Neuronal stem cell (in vitro differentiated cells): ENCODE data around the gene NRTN.
"Not testable (repeated sequence)": the region's sequence is repeated elsewhere in the genome, so short reads cannot be mapped to it uniquely, and the experiment has no call there.

ENCODE experiments used
- DNase-seq: peaks from one replicate; pipeline ENCODE4 v3.0.0-alpha.2; 2013; ENCODE audit warnings: low spot score
- H2AFZ ChIP-seq: one replicate; pipeline ENCODE4 v1.6.1; 2013; ENCODE audit warnings: mild to moderate bottlenecking, low read length, inconsistent platforms
- H2AK5ac ChIP-seq: 2 replicates; pipeline ENCODE4 v1.6.1; 2013; ENCODE audit warnings: low read depth, mild to moderate bottlenecking, inconsistent platforms, low read length, moderate library complexity, mixed read lengths
- H2BK120ac ChIP-seq: 2 replicates; pipeline ENCODE4 v1.6.1; 2013; ENCODE audit warnings: low read depth, mild to moderate bottlenecking, inconsistent platforms, low read length, moderate library complexity, mixed read lengths
- H2BK12ac ChIP-seq: one replicate; pipeline ENCODE4 v1.6.1; 2013; ENCODE audit warnings: low read length, inconsistent platforms
- H2BK15ac ChIP-seq: 2 replicates; pipeline ENCODE4 v1.6.1; 2013; ENCODE audit warnings: mild to moderate bottlenecking, low read length, inconsistent platforms, mixed read lengths
- H2BK5ac ChIP-seq: one replicate; pipeline ENCODE4 v1.6.1; 2013; ENCODE audit warnings: inconsistent platforms, mild to moderate bottlenecking, low read length, moderate library complexity
- H3K14ac ChIP-seq: one replicate; pipeline ENCODE4 v1.6.1; 2013; ENCODE audit warnings: low read length, inconsistent platforms
- H3K18ac ChIP-seq: 2 replicates; pipeline ENCODE4 v1.6.1; 2013; ENCODE audit warnings: low read length, inconsistent platforms
- H3K23ac ChIP-seq: 2 replicates; pipeline ENCODE4 v1.6.1; 2013; ENCODE audit warnings: low read depth, mild to moderate bottlenecking, mixed read lengths, low read length, inconsistent platforms; ENCODE audit not compliant: poor library complexity
- H3K27ac ChIP-seq: replicated peaks from 3 replicates; pipeline ENCODE4 v1.5.1; 2013; ENCODE audit warnings: low read length, inconsistent platforms
- H3K27me3 ChIP-seq, 3 experiments: 2 replicates each; pipeline ENCODE4 v1.6.1; 2013; ENCODE audit warnings: low read length in 3 of 3, mild to moderate bottlenecking in 2 of 3, inconsistent platforms in 1 of 3, low read depth in 1 of 3, mixed read lengths in 1 of 3, moderate library complexity in 1 of 3; ENCODE audit not compliant: control insufficient read depth in 3 of 3, insufficient read depth in 3 of 3
- H3K36me3 ChIP-seq, 2 donors: replicated peaks in 1 of 2; 2 replicates each; pipeline ENCODE4 v1.6.1; 2013; ENCODE audit warnings: low read length in 2 of 2; ENCODE audit not compliant: control insufficient read depth in 2 of 2, insufficient read depth in 2 of 2
- H3K4ac ChIP-seq: 2 replicates; pipeline ENCODE4 v1.6.1; 2013; ENCODE audit warnings: inconsistent platforms, mild to moderate bottlenecking, low read length, moderate library complexity
- H3K4me1 ChIP-seq, 2 donors: 1 replicate in 1 of 2; 2 replicates in 1 of 2; pipeline ENCODE4 v1.6.1; 2013; ENCODE audit warnings: low read length in 2 of 2, low read depth in 1 of 2; ENCODE audit not compliant: control insufficient read depth in 2 of 2, insufficient read depth in 1 of 2
- H3K4me2 ChIP-seq: one replicate; pipeline ENCODE4 v1.6.1; 2013; ENCODE audit warnings: mild to moderate bottlenecking, low read length, inconsistent platforms; ENCODE audit not compliant: insufficient read depth, poor library complexity, severe bottlenecking
- H3K4me3 ChIP-seq, 2 donors: 2 replicates each; pipeline ENCODE4 v1.5.1; 2013; ENCODE audit warnings: low read length in 2 of 2, mild to moderate bottlenecking in 2 of 2, inconsistent platforms in 1 of 2, moderate library complexity in 1 of 2
- H3K79me1 ChIP-seq: one replicate; pipeline ENCODE4 v1.6.1; 2013; ENCODE audit warnings: low read depth, mild to moderate bottlenecking, inconsistent platforms, low read length, moderate library complexity
- H3K9ac ChIP-seq: one replicate; pipeline ENCODE4 v1.6.1; 2013; ENCODE audit warnings: mild to moderate bottlenecking, low read depth, low read length, inconsistent platforms; ENCODE audit not compliant: poor library complexity
- H3K9me3 ChIP-seq, 2 donors: replicated peaks in 1 of 2; 2 replicates each; pipeline versions ENCODE3 to v1.6.1; 2013; ENCODE audit warnings: low read length in 2 of 2, mild to moderate bottlenecking in 2 of 2, inconsistent platforms in 1 of 2, low read depth in 1 of 2, mixed read lengths in 1 of 2, moderate library complexity in 1 of 2; ENCODE audit not compliant: control insufficient read depth in 2 of 2, insufficient read depth in 1 of 2
- H4K8ac ChIP-seq: one replicate; pipeline ENCODE4 v1.6.1; 2013; ENCODE audit warnings: low read depth, mild to moderate bottlenecking, inconsistent platforms, low read length, moderate library complexity
- H4K91ac ChIP-seq: one replicate; pipeline ENCODE4 v1.6.1; 2013; ENCODE audit warnings: low read length, low read depth, mild to moderate bottlenecking, inconsistent platforms; ENCODE audit not compliant: poor library complexity
- WGBS, 2 donors: extraction: QIAGEN DNeasy Blood & Tissue Kit; methylation state at CpG; one replicate each; pipeline ENCODE4 v1.1.7; 2013; ENCODE audit warnings: missing lambda C conversion rate in 2 of 2, mixed read lengths in 1 of 2; ENCODE audit not compliant: insufficient read length in 2 of 2, insufficient replicate concordance in 1 of 2; ENCODE audit errors: extremely low coverage in 2 of 2; 5-methylcytosine and 5-hydroxymethylcytosine counted together

The NRTN gene

GRCh38 chr19:5850189-5850588 lies 45.3 kb downstream of the NRTN start:
- Histone ChIP-seq H3K18ac (no peak overlapping the region), H4K91ac (no peak overlapping the region), H3K9ac (no peak overlapping the region), H3K23ac (no peak overlapping the region), H2AK5ac (no peak overlapping the region), H2BK120ac (no peak overlapping the region), H2BK12ac (no peak overlapping the region), H3K4ac (no peak overlapping the region), H3K4me2 (no peak overlapping the region), H3K79me1 (no peaks in the 10 kb centered on the region), H2AFZ (no peak overlapping the region), H3K27me3 (peaks cover 0 to 7% (median 0%) of the 10 kb centered on the region in 3 experiments), H3K4me1 (peaks cover 0 to 2% of the 10 kb centered on the region in 2 donors), H3K36me3 (no peaks in the 10 kb centered on the region), H3K9me3 (no peaks in the 10 kb centered on the region), H2BK5ac (no peak overlapping the region), H3K14ac (peak overlapping the region; percentile 64), H3K27ac (no peak overlapping the region), H2BK15ac (no peak overlapping the region), H3K4me3 (no peak overlapping the region), H4K8ac (no peak overlapping the region)
- no peak for DNase-seq
- no CpG with 5 or more reads among the region's 6 CpGs for WGBS, 2 donors

- no peaks in the 10 kb centered on the region for H3K79me1 ChIP-seq
- no CpG with 5 or more reads among the region's 5 CpGs for WGBS, 2 donors
- no peak overlapping the region for H2AK5ac ChIP-seq
- no peak overlapping the region for H4K8ac ChIP-seq
- no peak overlapping the region for H2BK120ac ChIP-seq
- H2AFZ ChIP-seq: no peak overlapping the region
- H2BK12ac ChIP-seq: no peak overlapping the region
- H3K14ac ChIP-seq: no peak overlapping the region
- no peak overlapping the region for H3K4ac ChIP-seq
- no peak overlapping the region for H3K27ac ChIP-seq
- no peak overlapping the region for H3K18ac ChIP-seq
- DNase-seq: no peak
- no peak overlapping the region for H2BK15ac ChIP-seq
- H3K9me3 ChIP-seq: no peaks in the 10 kb centered on the region
- H3K4me2 ChIP-seq: no peak overlapping the region
- no peak overlapping the region for H3K23ac ChIP-seq
- H3K9ac ChIP-seq: no peak overlapping the region
- peaks cover 0 to 8% (median 0%) of the 10 kb centered on the region in 3 experiments for H3K27me3 ChIP-seq
- H3K4me1 ChIP-seq: peaks cover 0 to 2% of the 10 kb centered on the region in 2 donors
- H2BK5ac ChIP-seq: no peak overlapping the region
- H4K91ac ChIP-seq: no peak overlapping the region
- H3K4me3 ChIP-seq: no peak overlapping the region
- H3K36me3 ChIP-seq: no peaks in the 10 kb centered on the region
Measured at GRCh38 chr19:5850743-5851293, 46.0 kb downstream of the NRTN start.

- WGBS, 2 donors: no CpG with 5 or more reads among the region's 10 CpGs
- no peak within 1 kb of the TSS for H2AK5ac ChIP-seq
Measured at GRCh38 chr19:5851302-5851701, 46.4 kb downstream of the NRTN start, which contains the start of gene FUT3. Gene FUT3 (minus strand): TSS chr19:5851449.

GRCh38 chr19:5854121-5854520 lies 49.3 kb downstream of the NRTN start:
- H3K4me2 ChIP-seq, H4K91ac ChIP-seq, H3K4me3 ChIP-seq, H3K14ac ChIP-seq, H4K8ac ChIP-seq, H3K36me3 ChIP-seq, H3K79me1 ChIP-seq, H2BK12ac ChIP-seq, H2BK15ac ChIP-seq, DNase-seq, H2AK5ac ChIP-seq, H3K4me1 ChIP-seq, H3K9me3 ChIP-seq, H3K27ac ChIP-seq, H3K9ac ChIP-seq, H2BK120ac ChIP-seq, H3K27me3 ChIP-seq, H3K18ac ChIP-seq, H3K23ac ChIP-seq, H2AFZ ChIP-seq, H2BK5ac ChIP-seq, H3K4ac ChIP-seq: not testable (repeated sequence)
- no CpG with 5 or more reads among the region's 10 CpGs for WGBS, 2 donors

More at GRCh38 chr19:5851302-5851701, 46.4 kb downstream of the NRTN start, which contains the start of gene FUT3:
- no peak within 1 kb of the TSS for H3K23ac ChIP-seq
- no peaks in the 10 kb centered on the region for H3K79me1 ChIP-seq
- no peak within 1 kb of the TSS for H2BK15ac ChIP-seq
- no peak within 1 kb of the TSS for H2AFZ ChIP-seq
- no peak within 1 kb of the TSS for H3K4me2 ChIP-seq
- DNase-seq: no peak
- H3K4ac ChIP-seq: no peak within 1 kb of the TSS
- no peak within 1 kb of the TSS for H3K9ac ChIP-seq
- H4K91ac ChIP-seq: no peak within 1 kb of the TSS
- no peak within 1 kb of the TSS for H4K8ac ChIP-seq
- peaks cover 0 to 2% of the 10 kb centered on the region in 2 donors for H3K4me1 ChIP-seq
- no peak within 1 kb of the TSS for H3K18ac ChIP-seq
- H2BK5ac ChIP-seq: no peak within 1 kb of the TSS
- no peak within 1 kb of the TSS for H2BK120ac ChIP-seq
- no peak within 1 kb of the TSS for H2BK12ac ChIP-seq
- H3K27me3 ChIP-seq: peaks cover 0 to 13% (median 0%) of the 10 kb centered on the region in 3 experiments
- H3K36me3 ChIP-seq: no peaks in the 10 kb centered on the region
- H3K9me3 ChIP-seq: no peaks in the 10 kb centered on the region
- H3K4me3 ChIP-seq: no peak within 1 kb of the TSS
- H3K14ac ChIP-seq: peak within 1 kb of the TSS; percentile 64
- no peak within 1 kb of the TSS for H3K27ac ChIP-seq
